Muscle of leg (tissue), 11 donors: ENCODE results near the gene ITFG1. TPM values are rescaled to one million over a fixed set of nuclear protein-coding genes. Genes with fewer than 3 reads are reported as not detected.

Source experiments
- DNase-seq: peaks from one replicate; pipeline ENCODE4 v3.0.0; 2013
- H3K27ac ChIP-seq: one replicate; pipeline ENCODE4 v1.5.1; 2013; ENCODE audit warnings: mild to moderate bottlenecking, low read length, control low read depth
- H3K27me3 ChIP-seq: one replicate; pipeline ENCODE4 v1.6.1; 2013; ENCODE audit warnings: low read length; ENCODE audit not compliant: control insufficient read depth, insufficient read depth
- H3K36me3 ChIP-seq: one replicate; pipeline ENCODE4 v1.6.1; 2013; ENCODE audit warnings: low read length; ENCODE audit not compliant: control insufficient read depth, insufficient read depth
- H3K4me1 ChIP-seq: one replicate; pipeline ENCODE4 v1.6.1; 2013; ENCODE audit warnings: low read length; ENCODE audit not compliant: control insufficient read depth, insufficient read depth
- H3K4me3 ChIP-seq: one replicate; pipeline ENCODE4 v1.5.1; 2013; ENCODE audit warnings: low read length, control low read depth
- H3K9me3 ChIP-seq: replicated peaks from 2 replicates; pipeline ENCODE4 v1.6.1; 2013; ENCODE audit warnings: low read depth, low read length; ENCODE audit not compliant: control insufficient read depth
- WGBS: methylation state at CpG from one replicate; pipeline ENCODE4 v1.1.5; 2013; ENCODE audit warnings: missing lambda C conversion rate; ENCODE audit not compliant: insufficient coverage; 5-methylcytosine and 5-hydroxymethylcytosine counted together
- polyA plus RNA-seq, 8 donors: library from polyadenylated mRNA; unstranded; fragments of 120-200 nt; gene quantifications; one replicate each; pipeline versions ENCODE4 v1.2.1 to v1.2.3, GENCODE V29; 2013; ENCODE audit warnings: inconsistent platforms in 1 of 8, low replicate concordance in 1 of 8; ENCODE audit not compliant: insufficient read length in 8 of 8, insufficient read depth in 1 of 8
- total RNA-seq: library from RNA; stranded (reverse); fragments of 120-200 nt; gene quantifications from one replicate; pipeline ENCODE4 v1.2.4, GENCODE V29; 2013

The ITFG1 gene
- total and polyA plus RNA-seq, 9 donors: 65.3 to 99.1 (median 81.1) TPM

DNA sequence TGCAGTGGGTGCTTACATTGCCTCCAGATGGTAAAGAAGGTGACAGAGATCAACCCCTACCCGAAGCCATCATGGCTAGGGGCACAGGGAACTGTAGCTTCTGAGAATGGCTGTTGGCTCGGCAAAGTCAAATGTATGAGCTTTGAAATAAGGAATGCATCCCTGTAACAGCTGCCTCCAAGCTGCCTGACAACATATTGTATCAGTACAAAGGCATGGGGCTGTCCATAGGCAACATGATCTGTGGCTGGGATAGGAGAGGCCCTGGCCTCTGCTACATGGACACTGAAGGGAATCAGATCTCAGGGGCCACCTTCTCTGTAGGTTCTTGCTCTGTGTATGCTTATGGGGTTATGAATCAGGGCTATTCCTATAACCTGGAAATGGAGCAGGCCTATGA is 197.9 kb downstream of the ITFG1 start:
- Histone ChIP-seq H3K36me3 (peaks cover 4% of the 10 kb centered on the region), H3K4me1 (peaks cover 3% of the 10 kb centered on the region), H3K27ac (peak overlapping the region; percentile 66), H3K9me3 (no peaks in the 10 kb centered on the region), H3K4me3 (no peak overlapping the region), H3K27me3 (no peaks in the 10 kb centered on the region)
- 75% methylated on average over 1 of the region's 2 CpGs for WGBS
- DNase-seq: peak; percentile 39

DNA sequence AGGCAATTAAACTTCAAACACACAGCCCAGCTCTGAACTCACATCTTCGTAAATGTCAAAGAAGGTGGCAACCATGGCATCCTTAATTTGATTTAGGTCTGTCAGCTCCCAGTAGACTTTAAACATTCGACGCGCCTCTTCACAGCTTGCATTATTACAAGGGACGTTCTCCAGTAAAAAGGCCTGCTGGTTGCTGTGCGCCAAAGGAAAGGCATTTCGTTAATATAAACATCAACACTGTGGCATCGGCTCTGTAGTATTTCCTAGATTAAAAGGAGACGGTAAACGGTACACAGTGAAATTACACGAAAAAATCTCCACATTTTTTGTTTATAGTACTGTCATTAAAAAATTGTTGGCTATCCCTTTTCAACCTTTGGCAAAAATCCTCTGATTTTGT is 200.4 kb downstream of the ITFG1 start:
- no peak for DNase-seq
- peaks cover 8% of the 10 kb centered on the region for H3K36me3 ChIP-seq
- H3K27me3 ChIP-seq: no peaks in the 10 kb centered on the region
- H3K27ac ChIP-seq: no peak overlapping the region
- no peak overlapping the region for H3K4me3 ChIP-seq
- no peaks in the 10 kb centered on the region for H3K9me3 ChIP-seq
- 43% methylated on average over 1 of the region's 11 CpGs for WGBS
- H3K4me1 ChIP-seq: peaks cover 3% of the 10 kb centered on the region

DNA sequence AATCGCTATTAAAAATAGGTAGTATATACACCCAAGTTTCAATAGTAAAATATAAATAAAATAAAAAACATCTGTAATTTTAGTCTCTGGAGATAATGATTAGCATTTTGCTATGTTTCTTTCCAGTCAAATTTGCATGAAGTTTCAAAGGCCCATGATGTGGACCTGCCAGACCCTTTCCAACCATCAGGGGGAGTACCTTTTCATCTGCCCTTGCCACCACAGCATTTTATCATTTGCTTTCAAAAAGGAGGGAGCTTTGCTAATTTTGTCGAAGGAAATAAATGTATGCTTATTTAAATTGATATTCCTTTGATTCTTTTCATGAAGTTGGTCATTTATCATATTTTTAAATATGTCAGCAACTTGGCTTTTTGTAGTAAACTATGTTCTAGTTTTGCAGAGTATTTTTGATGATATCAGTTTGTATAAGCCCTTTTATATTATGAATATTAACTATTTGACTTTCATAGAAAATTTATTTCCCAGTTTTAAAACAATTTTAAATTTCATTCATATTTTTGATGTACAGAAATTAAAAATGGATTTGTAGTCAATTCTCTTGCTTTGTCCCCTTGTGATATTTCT is 201.9 kb downstream of the ITFG1 start:
- Histone ChIP-seq H3K36me3 (peaks cover 8% of the 10 kb centered on the region), H3K9me3 (no peaks in the 10 kb centered on the region), H3K27me3 (no peaks in the 10 kb centered on the region), H3K27ac (no peak overlapping the region), H3K4me3 (no peak overlapping the region), H3K4me1 (peaks cover 3% of the 10 kb centered on the region)
- no CpG with 5 or more reads among the region's 2 CpGs for WGBS
- DNase-seq: no peak

DNA sequence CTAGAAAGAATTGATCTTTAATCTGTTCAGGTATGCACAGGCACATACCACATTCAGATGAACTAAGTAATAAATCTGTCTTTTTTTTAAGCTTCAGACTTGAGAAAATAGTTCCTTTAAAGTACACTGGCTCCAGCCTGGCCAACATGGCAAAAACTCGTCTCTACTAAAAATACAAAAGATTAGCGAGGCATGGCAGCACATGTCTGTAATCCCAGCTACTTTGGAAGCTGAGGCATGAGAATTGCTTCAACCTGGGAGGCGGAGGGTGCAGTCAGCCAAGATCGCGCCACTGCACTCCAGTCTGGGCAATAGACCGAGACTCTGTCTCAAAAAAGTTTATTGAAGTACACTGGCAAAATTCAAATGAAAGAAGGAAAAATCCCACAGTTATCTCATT is 206.1 kb downstream of the ITFG1 start:
- DNase-seq: peak; percentile 13
- no peak overlapping the region for H3K4me3 ChIP-seq
- no peaks in the 10 kb centered on the region for H3K4me1 ChIP-seq
- peaks cover 8% of the 10 kb centered on the region for H3K36me3 ChIP-seq
- H3K27ac ChIP-seq: no peak overlapping the region
- no peaks in the 10 kb centered on the region for H3K27me3 ChIP-seq
- 45% methylated on average over 3 of the region's 6 CpGs for WGBS
- no peaks in the 10 kb centered on the region for H3K9me3 ChIP-seq

GRCh38 chr16:47250983-47251382 is 209.9 kb downstream of the ITFG1 start:
- DNase-seq: no peak
- Histone ChIP-seq H3K9me3 (no peaks in the 10 kb centered on the region), H3K27me3 (no peaks in the 10 kb centered on the region), H3K4me3 (no peak overlapping the region), H3K36me3 (peaks cover 4% of the 10 kb centered on the region), H3K4me1 (no peaks in the 10 kb centered on the region), H3K27ac (no peak overlapping the region)
- WGBS: 81% methylated on average over 2 of the region's 2 CpGs

DNA sequence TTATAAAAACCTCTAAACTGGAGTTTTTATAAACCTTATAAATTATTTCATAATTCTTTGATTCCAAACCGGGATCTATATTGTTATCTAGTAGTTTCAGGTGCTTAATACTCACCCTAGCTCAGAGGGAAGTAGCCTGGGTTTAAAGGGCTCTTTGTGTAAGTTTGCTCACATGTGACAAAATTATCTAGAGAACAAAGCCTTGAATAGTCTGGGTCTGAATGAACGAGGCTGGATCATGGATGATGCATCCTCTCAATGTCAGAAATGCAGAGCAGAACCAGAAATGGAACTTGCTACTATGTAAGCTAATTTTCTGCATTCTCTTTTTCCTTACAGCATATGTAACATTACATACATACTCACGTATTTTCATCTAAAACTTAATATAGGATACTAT is 213.2 kb downstream of the ITFG1 start:
- H3K36me3 ChIP-seq: peaks cover 3% of the 10 kb centered on the region
- WGBS: no CpG with 5 or more reads among the region's 3 CpGs

DNA sequence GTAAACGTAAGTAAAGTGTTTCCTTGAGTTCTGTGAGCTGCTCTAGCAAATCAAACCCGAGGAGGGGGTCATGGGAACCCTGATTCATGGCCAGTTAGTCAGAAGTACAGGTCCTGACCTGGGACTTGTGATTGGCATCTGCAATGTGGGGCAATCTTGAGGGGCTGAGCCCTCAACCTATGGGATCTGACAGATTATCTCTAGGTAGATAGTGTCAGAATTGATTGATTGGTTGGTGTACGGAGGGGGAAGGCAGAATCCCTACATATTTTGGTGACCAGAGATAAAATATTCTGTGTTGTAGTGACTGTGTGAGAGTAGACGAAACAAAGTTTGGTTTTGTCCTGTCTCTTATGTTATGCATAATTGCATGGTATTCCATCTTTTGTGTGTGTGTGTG is 216.7 kb downstream of the ITFG1 start:
- no peak overlapping the region for H3K4me3 ChIP-seq
- no peaks in the 10 kb centered on the region for H3K9me3 ChIP-seq
- no peaks in the 10 kb centered on the region for H3K4me1 ChIP-seq
- peaks cover 3% of the 10 kb centered on the region for H3K36me3 ChIP-seq
- no peaks in the 10 kb centered on the region for H3K27me3 ChIP-seq
- WGBS: 82% methylated on average over 1 of the region's 4 CpGs
- no peak for DNase-seq
- H3K27ac ChIP-seq: no peak overlapping the region

More for the DNA sequence above, 213.2 kb downstream of the ITFG1 start:
- no peak overlapping the region for H3K4me3 ChIP-seq
- no peaks in the 10 kb centered on the region for H3K9me3 ChIP-seq
- no peak for DNase-seq
- H3K27ac ChIP-seq: no peak overlapping the region
- no peaks in the 10 kb centered on the region for H3K27me3 ChIP-seq
- H3K4me1 ChIP-seq: no peaks in the 10 kb centered on the region

GRCh38 chr16:47241061-47241460 is 219.8 kb downstream of the ITFG1 start:
- DNase-seq: peak; percentile 18

GRCh38 chr16:47236716-47237115 is 224.1 kb downstream of the ITFG1 start:
- Histone ChIP-seq H3K9me3 (no peaks in the 10 kb centered on the region), H3K36me3 (peaks cover 6% of the 10 kb centered on the region), H3K4me3 (no peak overlapping the region), H3K4me1 (no peaks in the 10 kb centered on the region), H3K27me3 (no peaks in the 10 kb centered on the region), H3K27ac (no peak overlapping the region)
- DNase-seq: no peak
- whole genome bisulfite sequencing: 60% methylated on average over 3 of the region's 6 CpGs

More at GRCh38 chr16:47241061-47241460, 219.8 kb downstream of the ITFG1 start:
- H3K4me3 ChIP-seq: no peak overlapping the region
- no peaks in the 10 kb centered on the region for H3K9me3 ChIP-seq
- H3K36me3 ChIP-seq: peaks cover 4% of the 10 kb centered on the region
- no peak overlapping the region for H3K27ac ChIP-seq
- no peaks in the 10 kb centered on the region for H3K4me1 ChIP-seq
- H3K27me3 ChIP-seq: no peaks in the 10 kb centered on the region

DNA sequence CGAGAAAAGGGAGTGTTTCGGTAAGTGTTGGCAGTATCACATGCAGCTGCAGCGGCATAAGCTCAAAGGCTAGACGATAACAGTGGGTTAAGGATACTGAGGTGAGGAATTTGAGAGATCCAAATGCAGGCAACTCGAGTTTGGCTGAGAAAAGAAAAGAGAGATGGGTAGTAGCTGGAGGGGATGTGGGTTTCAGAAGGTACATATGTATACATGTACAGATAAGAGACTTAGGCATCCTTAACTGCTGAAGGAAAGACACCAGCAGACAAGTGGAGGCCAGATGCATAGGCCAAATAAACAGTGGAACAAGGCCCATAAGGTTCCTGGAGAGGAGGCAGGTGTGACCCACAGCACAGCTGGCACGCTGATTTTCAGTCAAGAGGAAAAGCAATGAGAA is 230.6 kb downstream of the ITFG1 start:
- Histone ChIP-seq H3K9me3 (no peaks in the 10 kb centered on the region), H3K4me1 (no peaks in the 10 kb centered on the region), H3K27ac (no peak overlapping the region), H3K27me3 (no peaks in the 10 kb centered on the region), H3K36me3 (peaks cover 10% of the 10 kb centered on the region), H3K4me3 (no peak overlapping the region)
- 91% methylated on average over 6 of the region's 6 CpGs for WGBS
- DNase-seq: no peak
